Measurements from ENCODE around the gene MAD1L1.

- TF ChIP-seq EZH2 (IDR thresholded peaks at IDR 0.05; ENCODE audit: low read depth) (no peak), CTCF (conservative IDR thresholded peaks at IDR 0.05) (no peak)
Observed at GRCh38 chr7:1973321-1974251, 259.2 kb downstream of the MAD1L1 start.

All from PC-9 (cell line).